Measurements from ENCODE around the gene ST7.

GRCh38 chr7:117048882-117049281, 95.6 kb downstream of the ST7 start:
- TF ChIP-seq POLR2AphosphoS5 (IDR thresholded peaks at IDR 0.05; ENCODE audit: insufficient read depth, low read depth, low read length) (no peak), POLR2A (IDR thresholded peaks at IDR 0.05; ENCODE audit: low read depth, low read length) (no peak)

Measured in endothelial cell of umbilical vein (primary cell).